Islet precursor cell (in vitro differentiated cells): ENCODE results near the gene FMOD.
"Not testable (repeated sequence)": the region's sequence is repeated elsewhere in the genome, so short reads cannot be mapped to it uniquely, and the experiment has no call there.

Experiments
- DNase-seq: peaks from one replicate; pipeline ENCODE4 v3.0.0-alpha.2; 2018

Gene FMOD

GRCh38 chr1:203325418-203326091 is 25.4 kb downstream of the FMOD start:
- DNase-seq, result no peak

- no peak for DNase-seq
Observed at GRCh38 chr1:203325026-203325417, 25.9 kb downstream of the FMOD start.

DNA sequence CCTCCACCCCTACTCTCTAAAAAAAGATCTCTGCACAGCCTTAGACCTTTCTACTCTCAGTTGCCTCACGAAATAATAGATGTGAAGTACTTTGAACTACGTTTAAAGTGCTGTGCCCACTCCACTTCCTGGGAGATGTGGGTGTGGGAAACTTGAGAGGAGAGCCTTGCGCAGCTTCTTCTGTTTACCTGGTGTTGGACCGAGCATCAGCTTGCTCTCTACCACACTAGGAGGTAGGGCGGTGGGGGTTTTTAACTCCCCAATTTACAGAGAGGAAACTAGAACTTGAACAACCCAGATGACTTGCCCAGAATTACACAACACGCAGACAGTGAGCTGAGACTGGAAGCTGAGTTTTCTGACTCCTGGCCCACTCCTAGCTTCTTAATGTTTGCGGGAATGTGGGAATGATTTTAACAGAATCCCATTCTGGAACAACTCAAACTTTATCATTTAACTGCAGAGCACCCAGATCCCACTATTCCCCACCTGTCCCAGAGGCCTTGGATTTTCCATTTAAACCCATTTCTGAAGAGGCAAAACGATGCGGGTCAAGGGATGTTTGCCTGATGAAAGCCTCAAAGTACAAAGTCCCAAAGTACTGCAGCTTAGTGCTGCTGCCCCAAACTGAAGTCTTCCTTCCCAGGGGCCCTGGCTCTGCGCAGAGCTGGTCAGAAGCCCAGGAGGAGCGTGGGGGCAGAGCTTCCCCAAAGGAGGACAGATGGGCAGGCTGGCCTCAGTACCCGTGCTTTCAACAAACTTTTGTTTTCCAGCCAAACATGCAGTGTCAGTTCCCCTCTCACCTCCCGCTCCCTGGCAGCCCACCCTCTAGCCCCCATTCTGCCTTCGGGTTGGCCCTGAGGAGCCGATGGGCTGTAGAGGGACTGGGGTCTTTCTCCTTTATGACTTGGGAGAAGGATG is 26.6 kb downstream of the FMOD start:
- DNase-seq, result no peak

- DNase-seq, result no peak
Observed at GRCh38 chr1:203323587-203323986, 27.3 kb downstream of the FMOD start.

DNA sequence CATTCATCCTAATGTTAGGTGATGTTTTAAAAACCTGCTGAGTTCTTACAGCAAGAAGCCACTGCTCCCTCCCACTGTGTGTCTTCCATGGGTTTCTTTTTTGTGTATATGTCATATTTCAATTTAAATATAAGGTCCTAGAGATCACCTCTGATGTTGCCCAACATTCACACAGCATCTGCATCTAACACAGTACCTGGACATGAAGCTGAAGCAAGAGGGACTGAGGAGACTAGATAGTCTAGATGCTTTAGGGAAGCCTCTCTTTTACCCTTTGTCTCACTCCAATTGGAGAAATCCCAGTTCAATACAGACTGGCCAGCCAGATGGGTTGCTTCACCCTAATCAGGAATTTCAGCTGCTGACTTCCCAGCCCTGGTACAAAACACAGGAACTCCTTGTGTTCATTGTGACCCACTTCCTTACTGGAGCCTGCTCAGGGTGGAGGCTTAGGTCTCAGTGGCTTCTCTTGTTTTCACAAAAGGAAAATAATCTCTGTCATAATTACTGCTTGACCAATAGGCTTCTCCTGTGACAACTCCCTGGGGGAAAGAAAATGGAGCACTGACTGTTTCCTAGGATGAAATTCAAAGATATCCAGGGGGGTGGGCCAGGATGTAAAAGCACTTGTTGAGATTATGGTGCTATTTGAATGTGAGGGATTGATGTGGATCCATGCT is 28.3 kb downstream of the FMOD start:
- DNase-seq, result no peak

DNA sequence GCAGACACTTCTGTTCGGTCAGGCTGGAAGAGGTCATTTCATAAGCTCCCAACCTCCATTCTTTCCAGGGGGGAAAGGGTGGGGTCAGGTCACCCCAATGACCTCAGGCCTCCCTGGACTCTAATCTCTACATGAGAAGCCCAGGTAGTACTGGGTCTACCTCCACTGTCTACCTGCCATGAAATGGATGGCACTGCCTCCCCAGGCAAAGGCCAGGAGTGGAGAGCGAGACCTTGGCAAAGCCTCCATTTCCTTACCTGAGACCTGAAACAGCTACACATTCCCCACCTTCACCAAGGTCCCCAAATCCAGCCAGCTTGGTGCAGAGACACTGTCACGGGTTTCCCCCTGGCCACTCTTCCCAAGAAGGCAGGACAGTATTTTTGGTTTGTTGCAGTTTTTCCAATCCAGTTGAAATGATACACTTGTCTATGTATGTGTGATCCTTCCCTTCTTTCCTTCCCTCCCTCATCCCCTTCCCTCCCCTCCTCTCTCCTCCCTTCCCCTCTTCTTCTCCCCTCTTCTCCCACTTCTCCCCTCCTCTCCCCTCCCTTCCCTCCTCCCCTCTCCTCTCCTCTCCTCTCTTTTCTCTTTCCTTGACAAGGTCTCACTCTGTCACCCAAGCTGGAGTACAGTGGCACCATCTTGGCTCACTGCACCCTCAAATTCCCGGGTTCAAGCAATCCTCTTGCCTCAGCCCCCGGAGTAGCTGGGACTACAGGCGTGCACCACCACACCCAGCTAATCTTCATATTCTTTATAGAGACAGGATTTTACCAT is 29.5 kb downstream of the FMOD start:
- no peak for DNase-seq

DNA sequence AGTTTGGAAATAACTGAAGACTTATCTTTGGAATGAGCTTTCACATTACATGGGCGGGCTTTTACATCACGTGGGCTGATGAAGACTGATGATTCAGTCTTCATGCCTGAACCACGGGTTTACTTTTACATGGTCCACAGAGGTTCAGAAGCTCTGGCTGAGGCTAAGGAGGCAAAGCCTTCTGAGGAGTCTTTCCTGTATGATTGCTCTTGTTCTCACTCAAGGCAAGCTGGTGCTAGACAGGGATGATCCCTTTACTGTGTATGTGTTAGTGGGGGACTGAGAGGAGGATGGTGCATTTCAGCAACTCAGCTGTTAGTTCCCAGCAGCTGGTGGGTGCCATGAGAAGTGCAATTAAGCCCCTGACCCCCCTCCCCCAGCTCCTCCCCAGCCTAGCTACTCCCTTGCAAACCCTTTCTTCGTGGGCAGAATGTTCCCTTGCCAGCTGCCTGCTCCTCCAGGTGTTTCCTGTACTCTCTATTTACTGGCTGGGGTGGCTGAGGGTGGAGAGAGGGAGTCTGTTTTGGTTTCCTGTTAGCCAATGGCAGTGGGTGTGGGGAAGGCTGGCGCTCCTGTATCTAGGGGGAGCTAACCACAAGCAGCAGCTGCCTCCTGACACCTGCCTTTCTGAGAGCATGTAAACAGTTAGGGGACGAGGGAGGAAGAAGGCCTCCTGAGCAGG is 30.2 kb downstream of the FMOD start:
- DNase-seq, result peak; percentile 78

GRCh38 chr1:203318229-203318517 is 32.7 kb downstream of the FMOD start:
- no peak for DNase-seq

- DNase-seq, result no peak
Observed at GRCh38 chr1:203317429-203318228, 33.3 kb downstream of the FMOD start.

DNA sequence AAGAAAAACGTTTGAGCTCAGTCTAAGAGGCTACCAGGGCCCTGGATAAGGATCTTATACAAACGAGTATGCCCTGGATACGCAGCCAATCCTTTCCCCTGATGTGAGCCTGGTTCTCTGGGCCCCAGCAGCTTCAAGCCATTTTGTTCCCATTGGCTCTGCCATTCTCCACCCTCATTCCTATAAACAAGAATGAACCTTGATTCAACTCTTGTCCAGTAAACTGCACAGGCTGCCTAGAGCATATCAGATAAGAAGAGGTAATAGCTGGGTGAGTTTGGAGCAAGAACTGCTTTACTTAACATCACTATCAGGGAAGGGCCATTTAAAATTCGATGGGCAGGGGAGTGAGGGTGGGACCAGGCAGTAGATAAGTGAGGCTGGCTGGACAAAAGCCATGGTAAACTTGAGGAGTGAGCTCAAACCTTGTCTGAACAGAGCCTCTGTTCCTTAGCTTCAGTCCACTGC is 34.3 kb downstream of the FMOD start:
- no peak for DNase-seq

GRCh38 chr1:203314025-203314759 is 36.7 kb downstream of the FMOD start:
- not testable (repeated sequence) for DNase-seq

DNA sequence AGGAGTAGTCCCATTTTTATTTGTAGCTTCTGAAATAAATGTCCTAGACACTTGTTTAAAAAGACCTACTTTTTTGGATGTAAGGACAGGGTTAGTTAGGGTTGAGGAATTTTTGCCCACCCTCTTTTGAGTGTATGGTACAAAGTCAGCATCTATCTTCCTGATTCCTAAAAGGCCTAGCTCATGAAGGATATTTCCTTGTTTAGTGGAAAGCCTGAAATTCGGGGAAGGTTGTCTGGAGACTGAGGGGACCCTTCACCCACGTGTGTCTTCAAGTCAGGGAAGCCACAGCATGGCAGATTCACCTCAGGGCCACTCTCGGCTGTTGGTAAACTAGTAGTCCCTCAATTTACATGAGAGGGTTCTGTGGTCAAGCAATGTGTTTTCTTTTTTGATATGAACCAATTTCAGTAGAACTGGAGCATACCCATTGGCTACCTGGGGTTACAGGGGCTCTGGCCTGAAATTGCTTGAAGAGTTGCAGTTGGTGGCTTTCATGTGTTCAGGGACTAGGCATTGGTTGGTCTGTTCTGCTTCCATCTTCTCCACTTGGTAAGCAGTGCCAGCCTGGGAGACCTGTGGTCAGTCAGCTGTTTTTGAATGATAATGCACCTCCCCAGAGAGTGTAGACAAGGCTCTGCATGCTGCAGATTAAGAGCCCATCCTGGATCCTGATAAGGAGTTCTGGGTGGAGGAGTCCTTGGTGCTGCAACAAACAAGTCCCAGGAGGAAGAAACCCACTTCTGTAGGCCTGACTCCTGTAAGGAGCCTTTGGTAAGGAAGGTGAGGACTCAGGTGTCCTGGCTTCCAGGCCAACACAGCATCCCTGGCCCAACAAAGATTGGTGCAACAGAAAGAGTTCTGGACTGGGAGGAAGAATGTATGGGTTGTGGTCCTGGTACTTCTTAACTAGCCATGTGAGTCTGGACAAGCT is 39.3 kb downstream of the FMOD start:
- DNase-seq, result no peak

GRCh38 chr1:203308923-203309331 is 42.0 kb downstream of the FMOD start:
- no peak for DNase-seq

DNA sequence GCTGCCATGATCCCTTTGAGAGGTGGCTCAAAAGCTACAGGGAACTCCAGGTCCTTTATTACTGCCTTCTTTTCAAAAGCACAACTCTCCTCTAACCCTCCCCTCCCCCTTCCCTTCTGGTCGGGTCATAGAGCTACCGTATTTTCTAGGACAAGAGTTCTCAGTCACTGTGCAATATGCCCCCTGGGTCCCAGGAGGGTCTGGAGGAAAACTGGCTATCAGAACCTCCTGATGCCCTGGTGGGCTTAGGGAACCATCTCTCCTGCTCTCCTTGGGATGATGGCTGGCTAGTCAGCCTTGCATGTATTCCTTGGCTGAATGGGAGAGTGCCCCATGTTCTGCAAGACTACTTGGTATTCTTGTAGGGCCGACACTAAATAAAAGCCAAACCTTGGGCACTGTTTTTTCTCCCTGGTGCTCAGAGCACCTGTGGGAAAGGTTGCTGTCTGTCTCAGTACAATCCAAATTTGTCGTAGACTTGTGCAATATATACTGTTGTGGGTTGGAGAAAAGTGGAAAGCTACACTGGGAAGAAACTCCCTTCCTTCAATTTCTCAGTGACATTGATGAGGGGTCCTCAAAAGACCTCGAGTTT is 42.5 kb downstream of the FMOD start:
- no peak for DNase-seq

DNA sequence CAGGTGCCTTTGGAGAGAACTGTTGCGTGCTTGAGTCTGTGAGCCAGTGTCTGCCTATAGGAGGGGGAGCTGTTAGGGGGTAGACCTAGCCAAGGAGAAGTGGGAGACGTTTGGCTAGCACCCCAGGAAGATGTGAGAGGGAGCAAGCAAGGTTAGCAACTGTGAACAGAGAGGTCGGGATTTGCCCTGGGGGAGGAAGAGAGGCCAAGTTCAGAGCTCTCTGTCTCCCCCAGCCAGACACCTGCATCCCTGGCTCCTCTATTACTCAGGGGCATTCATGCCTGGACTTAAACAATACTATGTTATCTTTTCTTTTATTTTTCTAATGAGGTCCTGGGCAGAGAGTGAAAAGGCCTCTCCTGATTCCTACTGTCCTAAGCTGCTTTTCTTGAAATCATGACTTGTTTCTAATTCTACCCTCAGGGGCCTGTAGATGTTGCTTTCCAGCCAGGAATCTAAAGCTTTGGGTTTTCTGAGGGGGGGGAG is 43.2 kb downstream of the FMOD start:
- DNase-seq, result no peak

DNA sequence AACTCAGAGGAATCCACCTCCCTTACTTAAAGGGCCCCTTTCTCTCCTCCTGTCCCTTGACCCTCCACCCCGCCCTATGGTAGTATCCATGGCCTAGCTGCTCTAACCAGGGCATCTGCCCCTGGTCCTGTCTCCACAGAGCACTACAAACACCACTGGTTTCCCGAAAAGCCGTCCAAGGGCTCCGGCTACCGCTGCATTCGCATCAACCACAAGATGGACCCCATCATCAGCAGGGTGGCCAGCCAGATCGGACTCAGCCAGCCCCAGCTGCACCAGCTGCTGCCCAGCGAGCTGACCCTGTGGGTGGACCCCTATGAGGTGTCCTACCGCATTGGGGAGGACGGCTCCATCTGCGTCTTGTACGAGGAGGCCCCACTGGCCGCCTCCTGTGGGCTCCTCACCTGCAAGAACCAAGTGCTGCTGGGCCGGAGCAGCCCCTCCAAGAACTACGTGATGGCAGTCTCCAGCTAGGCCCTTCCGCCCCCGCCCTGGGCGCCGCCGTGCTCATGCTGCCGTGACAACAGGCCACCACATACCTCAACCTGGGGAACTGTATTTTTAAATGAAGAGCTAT is 43.9 kb downstream of the FMOD start:
- no peak for DNase-seq

DNA sequence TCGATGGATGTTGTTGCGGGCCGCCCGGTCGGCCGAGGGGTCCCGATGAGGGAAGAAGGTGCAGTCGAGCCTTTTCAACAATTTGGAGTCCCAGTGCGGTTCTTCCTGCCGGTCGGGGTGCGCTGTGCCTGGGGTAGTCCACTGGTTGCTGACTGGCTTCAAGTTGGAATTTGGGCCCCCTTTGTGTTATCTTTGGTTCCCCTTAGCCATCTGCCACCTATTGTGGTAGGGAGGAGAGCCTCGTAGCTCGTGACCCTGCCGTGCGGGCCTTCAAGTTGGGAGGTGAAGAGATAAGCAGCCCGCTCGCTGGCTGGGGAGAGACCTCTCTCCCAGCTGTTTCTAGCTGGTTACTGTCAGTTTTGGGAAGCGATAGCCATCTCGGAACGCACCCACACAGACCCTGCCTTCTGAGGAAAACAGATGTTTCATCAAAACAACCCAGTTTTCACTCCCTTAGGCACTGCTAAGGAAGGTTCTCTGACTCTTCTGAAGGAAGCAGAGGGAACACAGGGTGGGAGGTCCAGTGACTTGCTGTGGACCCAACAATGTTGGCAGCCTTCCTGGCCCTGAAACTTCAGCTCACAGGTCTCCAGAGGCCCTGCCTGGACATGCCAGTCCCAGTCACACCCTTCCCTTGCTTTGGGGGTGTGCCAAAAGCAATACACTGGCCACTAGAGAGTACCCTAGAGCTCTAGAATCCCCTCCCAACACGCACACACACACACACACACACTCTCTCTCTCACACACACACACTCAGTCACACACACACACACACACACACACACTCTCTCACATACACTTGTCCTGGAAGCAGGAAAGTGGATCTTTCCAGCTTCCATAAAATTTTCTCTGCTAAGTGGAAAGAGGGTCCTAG is 44.6 kb downstream of the FMOD start:
- peak; percentile 64 for DNase-seq

DNA sequence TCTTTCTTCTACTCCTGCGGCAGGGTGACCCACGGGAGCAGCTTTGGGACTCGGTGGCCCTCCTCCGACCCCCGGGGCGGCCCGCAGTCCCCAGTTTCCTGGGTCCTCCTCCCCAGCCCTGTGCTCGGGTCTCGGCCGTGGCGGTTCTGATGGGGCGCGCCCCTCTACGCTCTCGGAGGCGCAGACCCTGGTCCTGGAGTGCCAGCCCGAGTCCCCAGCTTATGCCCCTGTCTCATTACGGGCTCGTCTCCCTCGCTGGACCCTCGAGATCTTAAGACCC is 45.2 kb downstream of the FMOD start:
- DNase-seq, result no peak
